Spinal cord (tissue), 10 donors: ENCODE data around the gene SDCCAG8. TPM values are rescaled to one million over a fixed set of nuclear protein-coding genes. Genes with fewer than 3 reads are reported as not detected.
A peak's percentile ranks its signal among the peaks of the same experiment; 100 is the strongest.

ENCODE experiments used
- DNase-seq, 6 donors: peaks; one replicate each; pipeline versions ENCODE4 v3.0.0 to v3.0.0-alpha.2; 2013 to 2015; ENCODE audit warnings: low spot score in 6 of 6, low read depth in 4 of 6
- H3K27ac ChIP-seq: one replicate; pipeline ENCODE4 v1.5.1; 2013; ENCODE audit warnings: low read depth, low read length, control low read depth
- H3K27me3 ChIP-seq: one replicate; pipeline ENCODE4 v1.6.1; 2013; ENCODE audit warnings: low read length; ENCODE audit not compliant: control insufficient read depth, insufficient read depth
- H3K36me3 ChIP-seq: one replicate; pipeline ENCODE4 v1.6.1; 2013; ENCODE audit warnings: low read length; ENCODE audit not compliant: control insufficient read depth, insufficient read depth
- H3K4me1 ChIP-seq: one replicate; pipeline ENCODE4 v1.6.1; 2013; ENCODE audit warnings: low read length; ENCODE audit not compliant: control insufficient read depth, insufficient read depth
- H3K4me3 ChIP-seq: one replicate; pipeline ENCODE4 v1.5.1; 2013; ENCODE audit warnings: low read depth, low read length, control low read depth
- H3K9me3 ChIP-seq: one replicate; pipeline ENCODE4 v1.6.1; 2013; ENCODE audit warnings: low read length; ENCODE audit not compliant: control insufficient read depth, insufficient read depth
- WGBS: methylation state at CpG from one replicate; pipeline ENCODE4 v1.1.5; 2013; ENCODE audit warnings: missing lambda C conversion rate; ENCODE audit not compliant: insufficient coverage; 5-methylcytosine and 5-hydroxymethylcytosine counted together
- polyA plus RNA-seq, 2 donors: library from polyadenylated mRNA; unstranded; fragments of 120-200 nt; gene quantifications; one replicate each; pipeline ENCODE4 v1.2.1, GENCODE V29; 2013; ENCODE audit not compliant: insufficient read length in 2 of 2
- total RNA-seq, 2 donors: library from RNA; depleted of rRNA in 1 of 2; stranded (reverse); fragments of 120-200 nt in 1 of 2; fragments of >200 nt in 1 of 2; gene quantifications; one replicate each; pipeline versions ENCODE4 v1.2.3 to v1.2.4, GENCODE V29; 2013 to 2014
- donor health status: healthy.

The SDCCAG8 gene
- total and polyA plus RNA-seq, 4 donors, result 48.3 to 73.3 (median 71.6) TPM

DNA sequence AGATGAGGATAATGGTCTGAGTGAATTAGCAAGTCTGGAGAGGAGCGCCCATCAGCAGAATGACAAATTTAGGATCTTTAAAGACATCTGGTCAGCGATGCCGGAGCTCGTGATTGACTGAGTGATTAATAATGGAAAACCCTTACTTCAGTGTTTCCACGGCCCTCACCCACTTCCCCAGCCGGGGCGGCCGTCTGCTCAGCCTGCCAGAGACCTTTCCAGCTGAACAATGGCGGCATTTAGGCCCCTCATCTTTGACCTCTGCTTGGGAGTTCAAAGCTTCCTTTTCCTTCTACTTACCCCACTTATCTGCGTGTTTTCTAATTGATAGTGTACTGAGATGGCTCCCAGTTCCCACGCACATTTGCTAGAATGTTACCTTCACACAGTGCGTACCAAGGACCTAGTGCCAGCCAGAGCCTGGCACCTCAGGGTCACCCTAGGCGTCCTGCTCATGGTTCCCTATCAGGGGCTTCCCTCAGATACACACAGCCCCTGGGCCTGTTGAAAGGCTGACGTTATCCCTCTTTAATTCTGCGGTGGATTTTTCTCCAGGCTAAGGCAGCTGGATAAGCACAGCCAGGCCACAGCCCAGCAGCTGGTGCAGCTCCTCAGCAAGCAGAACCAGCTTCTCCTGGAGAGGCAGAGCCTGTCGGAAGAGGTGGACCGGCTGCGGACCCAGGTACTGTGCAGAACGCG, 232.8 kb downstream of the SDCCAG8 start:
- H3K27ac ChIP-seq, result peak overlapping the region; percentile 7
- H3K27me3 ChIP-seq, result no peaks in the 10 kb centered on the region
- no peak for DNase-seq
- no peaks in the 10 kb centered on the region for H3K9me3 ChIP-seq
- peaks cover 37% of the 10 kb centered on the region for H3K36me3 ChIP-seq
- H3K4me1 ChIP-seq, result peaks cover 24% of the 10 kb centered on the region
- 72% methylated on average over 9 of the region's 20 CpGs for WGBS
- no peak overlapping the region for H3K4me3 ChIP-seq

DNA sequence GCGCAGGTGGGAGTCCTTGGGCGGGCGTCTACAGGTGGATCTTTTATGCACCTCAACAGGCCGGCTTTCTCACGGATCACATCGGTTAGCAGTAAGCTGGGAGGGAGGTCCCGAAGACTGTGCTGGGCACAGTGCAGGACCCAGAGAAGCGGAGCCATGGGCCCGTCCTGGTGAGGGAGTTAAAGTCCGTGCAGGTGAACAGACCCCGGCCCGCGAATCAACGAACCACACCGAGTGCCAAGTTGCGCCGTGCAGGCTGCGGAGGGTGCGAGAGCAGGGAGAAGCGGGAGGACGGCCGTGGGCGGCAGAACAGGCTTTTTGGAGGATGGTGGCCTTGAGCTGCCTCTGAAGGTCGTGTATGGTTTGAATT, 233.3 kb downstream of the SDCCAG8 start:
- no peak overlapping the region for H3K27ac ChIP-seq

DNA sequence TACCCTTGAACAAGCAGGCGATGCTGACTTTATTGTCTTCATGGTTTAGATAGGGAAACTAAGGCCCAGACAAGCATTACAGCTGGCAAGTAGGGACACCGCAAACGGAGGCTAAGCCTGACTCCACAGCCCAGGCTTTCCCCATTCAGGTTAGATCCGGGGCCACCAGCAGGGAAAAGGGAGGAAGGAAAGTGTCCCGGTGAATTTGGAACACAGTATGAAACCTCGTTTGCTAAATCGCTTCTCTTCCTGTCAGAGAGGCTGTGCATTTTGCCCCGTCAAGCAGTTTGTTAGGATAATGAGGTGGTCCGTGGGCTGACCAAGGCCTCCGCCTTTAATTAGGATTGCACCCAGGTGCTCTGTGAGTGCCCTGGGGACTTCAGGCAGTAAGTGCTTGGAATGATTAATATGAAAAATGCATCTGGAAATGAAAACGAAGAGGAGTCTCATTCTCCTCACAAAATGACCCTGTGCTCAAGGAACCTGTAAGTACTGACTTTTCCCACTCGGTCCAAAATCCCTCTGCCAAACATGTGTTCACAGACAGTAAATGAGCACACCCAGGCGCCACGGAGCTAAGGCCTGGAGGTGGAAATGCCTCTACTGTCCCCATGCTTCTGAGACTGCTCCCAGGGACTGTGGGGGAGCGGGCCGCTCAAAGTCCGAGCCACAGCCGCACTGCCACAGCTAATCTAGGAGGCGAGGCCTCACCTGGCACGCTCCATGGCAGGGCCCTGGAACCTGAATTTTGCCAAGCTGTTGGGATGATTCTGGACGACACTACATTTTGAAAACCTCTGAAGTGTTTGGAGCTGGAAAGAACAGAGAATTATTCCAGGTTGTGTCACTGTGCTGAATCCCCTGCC, 234.1 kb downstream of the SDCCAG8 start:
- no peaks in the 10 kb centered on the region for H3K9me3 ChIP-seq
- no peak overlapping the region for H3K27ac ChIP-seq
- no peak overlapping the region for H3K4me3 ChIP-seq
- no peaks in the 10 kb centered on the region for H3K27me3 ChIP-seq
- H3K4me1 ChIP-seq, result peaks cover 21% of the 10 kb centered on the region
- DNase-seq, result no peak
- 85% methylated on average over 16 of the region's 21 CpGs for WGBS
- peaks cover 41% of the 10 kb centered on the region for H3K36me3 ChIP-seq

More for the DNA sequence above, 233.3 kb downstream of the SDCCAG8 start:
- no peaks in the 10 kb centered on the region for H3K9me3 ChIP-seq
- no peak overlapping the region for H3K4me3 ChIP-seq
- WGBS, result 95% methylated on average over 18 of the region's 24 CpGs
- no peaks in the 10 kb centered on the region for H3K27me3 ChIP-seq
- DNase-seq, result no peak
- H3K4me1 ChIP-seq, result peaks cover 21% of the 10 kb centered on the region
- peaks cover 40% of the 10 kb centered on the region for H3K36me3 ChIP-seq

DNA sequence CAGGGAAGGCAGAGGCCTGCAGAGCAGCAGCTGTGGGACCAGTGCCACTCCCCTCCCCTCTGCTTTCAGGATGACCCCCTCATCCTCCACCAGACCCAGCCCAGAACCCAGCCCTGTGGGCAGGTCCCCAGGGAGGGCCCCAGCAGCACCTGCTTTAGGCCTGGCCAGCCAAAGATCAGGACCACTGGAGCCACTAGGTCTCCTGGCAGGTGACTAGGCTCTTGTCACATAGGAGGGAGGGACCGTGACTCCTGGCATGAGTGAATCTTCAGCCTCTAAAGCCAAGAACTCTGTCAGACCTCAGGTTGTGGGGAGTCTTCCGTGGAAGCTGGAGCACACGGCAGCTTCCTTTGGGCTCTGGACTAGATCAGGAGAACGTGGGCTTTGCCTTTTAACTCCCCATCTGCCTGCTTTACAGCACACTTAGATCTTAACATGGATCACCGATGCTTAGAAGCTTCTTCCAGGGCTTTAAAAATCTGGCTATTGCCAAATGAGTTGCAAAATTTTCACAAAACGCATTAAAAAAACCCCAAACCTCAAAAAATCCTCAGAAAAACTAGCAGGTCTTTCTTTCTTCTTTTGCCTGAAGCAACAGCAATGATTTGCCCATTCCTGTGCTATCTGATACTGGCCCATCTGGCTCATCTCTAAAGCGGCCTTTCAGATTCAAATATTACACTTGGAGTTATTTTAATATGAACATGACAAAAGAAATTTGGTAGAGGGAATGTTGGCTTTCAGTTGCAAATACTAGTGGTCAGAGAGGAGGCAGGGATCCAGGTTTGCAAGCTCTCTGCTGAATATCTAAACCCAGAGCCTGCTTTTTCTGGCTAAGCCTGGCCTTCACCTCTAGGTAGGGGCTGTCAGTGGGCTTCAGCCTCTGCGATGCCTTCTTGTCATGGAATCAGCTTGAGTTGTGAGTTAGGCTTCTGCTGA, 235.2 kb downstream of the SDCCAG8 start:
- H3K4me3 ChIP-seq, result no peak overlapping the region
- H3K27me3 ChIP-seq, result no peaks in the 10 kb centered on the region
- WGBS, result 74% methylated on average over 6 of the region's 8 CpGs
- no peak overlapping the region for H3K27ac ChIP-seq
- H3K9me3 ChIP-seq, result no peaks in the 10 kb centered on the region
- peaks cover 32% of the 10 kb centered on the region for H3K4me1 ChIP-seq
- H3K36me3 ChIP-seq, result peaks cover 49% of the 10 kb centered on the region
- DNase-seq, result no peak

DNA sequence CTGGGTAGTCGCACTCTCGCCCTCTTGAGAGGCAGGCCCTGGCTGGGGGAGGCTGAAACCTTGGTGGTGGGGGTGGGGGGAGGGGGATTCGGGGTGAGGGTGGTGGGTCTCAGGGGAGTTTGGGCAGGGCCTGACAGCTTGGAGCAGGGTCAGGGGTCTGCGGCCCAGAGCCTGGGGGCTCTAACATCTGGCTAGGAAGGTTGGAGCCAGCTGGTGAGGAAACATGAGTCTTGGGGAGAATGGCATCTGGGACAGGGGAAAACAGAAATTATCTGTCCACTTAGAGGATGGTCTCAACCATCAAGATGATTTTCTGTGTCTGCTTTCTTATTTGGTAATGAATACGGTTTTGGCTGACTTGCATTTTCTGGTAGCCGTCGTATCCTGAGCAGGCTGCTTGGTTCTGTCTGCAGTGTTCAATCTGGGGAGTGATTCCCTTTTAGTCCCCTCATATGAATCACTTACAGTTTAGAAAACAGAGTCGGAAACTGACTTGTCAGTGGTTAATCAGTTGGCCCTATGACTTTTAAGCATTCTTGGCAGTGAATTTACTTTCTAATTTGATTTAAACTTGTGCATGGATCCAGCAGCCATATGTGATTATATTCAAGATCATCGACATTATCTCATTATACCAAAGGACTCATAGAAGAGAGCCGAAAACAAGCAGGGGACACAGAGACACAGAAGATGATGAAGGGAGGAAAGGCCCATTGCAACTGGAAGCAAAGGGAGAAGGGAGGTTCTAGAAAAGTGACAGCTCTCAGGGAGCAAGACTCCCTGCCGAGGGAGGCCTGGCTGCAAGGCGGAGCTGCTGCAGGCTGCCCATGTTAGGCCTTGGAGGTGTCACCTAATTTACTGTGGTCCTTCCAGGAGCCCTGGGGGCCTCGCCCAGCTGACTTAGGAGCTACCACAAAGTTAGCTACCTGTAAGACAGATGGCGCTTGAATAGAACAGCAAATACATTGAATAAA, 237.6 kb downstream of the SDCCAG8 start:
- no peak overlapping the region for H3K4me3 ChIP-seq
- DNase-seq, result peak in 1 of 6 donors; percentile 50
- H3K27me3 ChIP-seq, result no peaks in the 10 kb centered on the region
- 85% methylated on average over 6 of the region's 14 CpGs for WGBS
- peaks cover 43% of the 10 kb centered on the region for H3K36me3 ChIP-seq
- H3K27ac ChIP-seq, result no peak overlapping the region
- H3K4me1 ChIP-seq, result peaks cover 36% of the 10 kb centered on the region
- H3K9me3 ChIP-seq, result no peaks in the 10 kb centered on the region

DNA sequence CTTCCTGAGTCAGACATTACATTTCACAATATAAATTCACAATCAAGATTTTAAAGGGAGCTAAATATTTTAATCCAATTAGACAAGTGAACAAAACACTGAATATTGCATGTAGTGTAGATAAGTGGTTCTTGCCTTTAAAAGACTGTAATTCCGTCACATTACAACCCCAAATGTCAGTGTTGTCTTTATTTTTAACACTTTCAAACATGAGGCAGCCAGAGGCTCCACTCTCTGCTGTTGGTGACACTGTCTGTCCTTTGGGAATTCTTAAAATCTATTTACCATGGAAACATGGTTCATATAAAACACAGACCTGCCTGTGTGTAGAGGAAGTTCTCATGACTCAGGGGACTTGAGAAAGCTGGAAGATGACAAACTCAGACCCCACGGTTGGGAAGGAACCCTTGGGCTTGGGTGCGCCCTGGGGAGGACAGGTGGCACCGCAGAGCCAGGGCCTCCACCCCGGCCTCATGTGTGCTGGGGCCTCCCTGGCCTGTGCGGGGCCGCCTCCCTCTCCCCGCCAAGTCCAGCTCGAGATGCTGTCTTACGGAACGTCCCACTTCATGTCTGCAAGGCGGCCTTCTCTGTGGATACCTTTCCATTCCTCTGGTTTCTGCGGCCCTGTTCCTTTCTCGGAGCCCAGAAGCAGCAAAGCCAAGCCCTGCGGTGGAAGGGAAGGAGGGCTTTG, 239.0 kb downstream of the SDCCAG8 start:
- Histone ChIP-seq H3K4me1 (peaks cover 24% of the 10 kb centered on the region), H3K36me3 (peaks cover 36% of the 10 kb centered on the region), H3K27ac (no peak overlapping the region), H3K27me3 (no peaks in the 10 kb centered on the region), H3K9me3 (no peaks in the 10 kb centered on the region), H3K4me3 (no peak overlapping the region)
- 97% methylated on average over 13 of the region's 15 CpGs for WGBS
- peak in 1 of 6 donors; percentile 55 for DNase-seq

DNA sequence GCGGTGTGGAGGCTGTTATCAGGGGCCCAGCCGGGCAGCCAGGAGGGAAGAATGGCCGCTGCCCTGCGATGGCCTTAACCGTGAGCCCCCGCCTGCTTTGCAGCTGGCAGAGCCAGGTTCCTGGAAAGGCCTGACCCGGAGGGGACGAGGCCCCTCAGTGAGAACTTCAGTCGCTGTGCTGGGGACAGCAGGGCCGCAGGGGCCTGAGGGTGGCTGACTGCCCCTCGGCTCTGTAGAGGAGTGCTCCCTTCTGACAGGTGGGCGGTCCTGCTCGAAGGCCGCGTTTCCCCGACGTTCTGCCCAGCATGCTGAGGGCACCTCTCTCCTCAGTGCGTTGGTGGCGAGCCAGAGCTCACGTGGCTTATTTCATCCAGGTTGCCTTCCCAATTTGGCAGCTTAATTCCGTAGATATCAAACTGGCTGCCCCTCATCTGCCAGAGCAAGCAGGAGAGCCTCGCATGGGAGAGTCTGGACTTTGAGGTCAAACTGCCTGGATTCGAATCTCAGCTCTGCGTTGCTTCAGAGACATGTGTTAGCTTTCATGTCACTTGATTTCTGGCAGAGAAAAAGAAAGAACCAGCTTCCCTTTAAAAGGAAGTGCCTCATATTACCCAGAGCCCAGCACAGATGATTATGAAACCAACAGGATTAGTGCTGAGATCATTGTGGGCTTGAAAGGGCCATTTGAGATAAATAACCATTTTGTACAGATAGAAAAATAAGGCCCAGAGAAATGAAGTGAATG, 239.8 kb downstream of the SDCCAG8 start:
- Histone ChIP-seq H3K36me3 (peaks cover 29% of the 10 kb centered on the region), H3K27me3 (no peaks in the 10 kb centered on the region), H3K4me3 (no peak overlapping the region), H3K27ac (peak overlapping the region; percentile 76), H3K9me3 (no peaks in the 10 kb centered on the region), H3K4me1 (peaks cover 24% of the 10 kb centered on the region)
- DNase-seq, result no peak
- 80% methylated on average over 22 of the region's 24 CpGs for WGBS

DNA sequence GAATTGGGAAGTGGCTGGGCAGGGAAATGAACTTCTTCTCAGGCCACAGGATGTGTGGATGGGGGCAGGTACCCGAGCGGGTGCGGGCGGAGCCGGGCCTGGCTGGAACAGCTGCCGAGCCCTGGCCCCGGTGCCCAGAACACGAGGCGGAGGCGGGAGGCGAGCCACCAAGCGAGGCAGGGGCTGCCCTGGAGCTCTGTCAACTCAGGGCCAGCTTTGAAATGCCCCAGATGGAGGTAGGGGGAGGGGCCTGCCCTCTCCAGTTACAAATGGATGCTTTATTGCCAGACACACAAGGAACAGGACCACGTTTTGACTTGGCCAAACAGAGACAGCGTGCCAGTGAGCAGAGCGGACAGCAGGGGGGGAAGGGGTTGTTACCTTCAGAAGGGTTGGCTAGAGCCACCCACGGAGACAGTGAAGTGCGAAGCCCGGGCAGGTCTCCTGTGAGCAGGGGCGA, 240.4 kb downstream of the SDCCAG8 start:
- Histone ChIP-seq H3K27me3 (no peaks in the 10 kb centered on the region), H3K4me1 (peaks cover 24% of the 10 kb centered on the region), H3K27ac (peak overlapping the region; percentile 76), H3K9me3 (no peaks in the 10 kb centered on the region), H3K4me3 (no peak overlapping the region), H3K36me3 (peaks cover 27% of the 10 kb centered on the region)
- WGBS, result 20% methylated on average over 15 of the region's 19 CpGs
- DNase-seq, result peak in 2 of 6 donors; percentile 63 to 73
